Measurements from ENCODE around the gene RIPOR3. TPM values are rescaled to one million over a fixed set of nuclear protein-coding genes. Genes with fewer than 3 reads are reported as not detected.
"Not testable (repeated sequence)": the region's sequence is repeated elsewhere in the genome, so short reads cannot be mapped to it uniquely, and the experiment has no call there.

The RIPOR3 gene
- total RNA-seq, 1 experiment from 2014 or later = 0.58 TPM

GRCh38 chr20:50679753-50680104 lies 11.6 kb downstream of the RIPOR3 start:
- no peak for DNase-seq (ENCODE audit: low spot score)

DNA sequence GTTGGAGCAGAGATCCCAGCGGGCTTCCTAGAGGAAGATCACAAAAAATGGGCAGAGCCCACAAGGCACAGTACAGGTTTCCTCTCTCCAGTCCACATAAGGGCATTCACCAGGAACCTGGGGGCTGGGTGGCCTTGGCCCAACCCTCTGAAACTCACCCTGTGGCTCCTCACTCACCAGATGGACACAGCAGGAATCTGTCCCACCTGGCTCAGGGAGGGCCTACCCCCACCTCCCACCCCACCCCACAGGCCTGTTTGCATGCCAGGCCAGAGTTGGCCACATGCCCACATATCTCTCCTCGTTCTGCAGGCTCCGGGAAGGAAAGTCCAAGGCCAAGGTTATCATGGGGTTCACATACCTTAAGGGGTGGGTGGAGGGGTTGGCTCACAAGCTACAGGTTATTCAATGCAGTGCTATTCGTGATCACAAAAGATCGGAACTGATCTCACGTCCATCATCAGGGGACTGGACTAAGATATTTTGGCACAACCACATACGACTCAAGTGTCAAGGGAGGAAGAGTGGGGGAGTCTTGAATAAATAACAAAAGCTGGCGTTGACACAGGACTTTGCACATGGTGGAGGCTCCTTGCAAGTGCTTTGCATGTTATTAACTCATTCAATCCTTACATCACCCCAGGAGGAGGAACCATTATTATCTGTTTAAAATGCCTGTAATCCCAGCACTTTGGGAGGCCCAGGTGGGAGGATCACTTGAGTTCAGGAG lies 13.0 kb downstream of the RIPOR3 start:
- no peak for DNase-seq (ENCODE audit: low spot score)

DNA sequence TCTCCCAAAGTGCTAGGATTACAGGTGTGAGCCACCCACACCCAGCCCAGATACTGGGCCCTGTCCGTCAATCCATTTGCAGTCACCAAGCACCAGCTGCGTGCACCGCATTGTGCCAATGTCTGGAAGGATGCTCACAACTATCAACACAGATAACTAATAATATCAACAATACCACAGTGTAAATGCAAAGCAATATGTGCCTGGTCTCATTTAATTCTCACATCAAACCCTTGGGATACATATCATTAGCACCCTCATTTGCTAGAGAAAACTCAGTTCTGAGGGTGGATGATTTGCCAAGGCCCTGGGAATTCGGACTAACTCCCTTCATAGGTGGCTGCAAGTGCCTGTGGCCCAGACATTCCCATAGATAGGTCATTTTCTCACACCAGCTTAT lies 14.5 kb downstream of the RIPOR3 start:
- DNase-seq (ENCODE audit: low spot score) = no peak

GRCh38 chr20:50676377-50676731 lies 15.0 kb downstream of the RIPOR3 start:
- DNase-seq (ENCODE audit: low spot score) = not testable (repeated sequence)

DNA sequence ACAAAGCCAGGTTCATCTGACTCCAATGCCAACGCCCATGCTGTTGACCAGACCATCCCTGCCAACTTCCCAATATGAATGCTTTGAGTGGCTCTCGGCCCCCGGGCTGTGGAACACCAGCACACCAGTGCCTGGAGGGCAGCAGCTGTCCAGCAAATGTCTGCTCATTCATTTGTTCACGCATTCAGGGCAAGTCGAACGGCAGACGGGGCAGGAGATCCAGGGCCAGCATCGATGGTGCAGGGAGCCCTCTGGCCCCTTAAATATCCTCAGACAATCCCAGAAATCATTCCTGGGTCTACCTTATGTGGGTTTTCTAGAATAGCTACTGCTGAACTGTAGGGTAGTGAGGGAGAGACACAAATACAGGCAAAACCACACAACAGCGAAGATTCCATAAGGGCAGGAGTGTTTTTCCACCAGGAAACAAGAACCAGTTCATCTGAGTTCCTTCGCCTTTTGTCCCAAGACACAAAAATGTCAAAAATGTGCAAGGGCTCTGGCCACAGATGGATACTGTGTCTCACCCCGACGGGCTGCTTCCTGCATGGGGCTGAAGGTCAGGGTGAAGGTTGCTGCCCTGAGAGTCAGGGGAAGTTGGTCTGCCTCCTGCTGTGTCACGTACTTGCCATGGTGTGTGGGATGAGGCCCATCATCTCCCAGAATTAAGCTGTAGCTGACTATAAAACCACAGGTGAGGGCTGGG lies 15.5 kb downstream of the RIPOR3 start:
- no peak for DNase-seq (ENCODE audit: low spot score)

DNA sequence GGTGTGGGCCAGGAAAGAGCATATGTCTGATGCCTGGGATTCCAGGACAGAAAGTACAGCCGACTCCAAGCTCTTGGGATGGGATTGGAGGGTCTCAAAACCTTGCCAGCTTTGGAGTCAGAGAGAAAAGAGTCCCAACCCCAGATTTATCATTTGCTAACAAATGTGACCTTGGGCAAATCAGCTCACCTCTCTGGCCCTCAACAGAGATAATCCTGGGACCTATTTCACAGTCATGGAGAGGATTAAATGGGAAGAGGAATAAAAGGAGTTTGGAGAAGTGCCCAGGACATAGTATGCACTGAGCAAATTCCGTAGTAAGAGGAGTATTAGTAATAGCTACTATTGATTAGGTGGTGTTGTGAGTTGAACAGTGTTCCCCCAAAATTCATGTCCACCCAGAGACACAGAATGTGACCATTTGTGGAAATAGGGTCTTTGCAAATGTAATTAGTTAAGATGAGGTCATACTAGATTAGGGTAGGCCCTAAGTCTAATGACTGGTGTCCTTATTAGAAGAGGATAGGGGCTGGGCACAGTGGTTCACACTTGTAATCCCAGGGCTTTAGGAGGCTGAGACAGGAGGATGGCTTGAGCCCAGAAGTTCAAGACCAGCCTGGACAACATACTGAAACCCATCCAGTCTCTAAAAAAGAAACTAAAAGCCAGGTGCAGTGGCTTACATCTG lies 17.1 kb downstream of the RIPOR3 start:
- DNase-seq (ENCODE audit: low spot score) = no peak

DNA sequence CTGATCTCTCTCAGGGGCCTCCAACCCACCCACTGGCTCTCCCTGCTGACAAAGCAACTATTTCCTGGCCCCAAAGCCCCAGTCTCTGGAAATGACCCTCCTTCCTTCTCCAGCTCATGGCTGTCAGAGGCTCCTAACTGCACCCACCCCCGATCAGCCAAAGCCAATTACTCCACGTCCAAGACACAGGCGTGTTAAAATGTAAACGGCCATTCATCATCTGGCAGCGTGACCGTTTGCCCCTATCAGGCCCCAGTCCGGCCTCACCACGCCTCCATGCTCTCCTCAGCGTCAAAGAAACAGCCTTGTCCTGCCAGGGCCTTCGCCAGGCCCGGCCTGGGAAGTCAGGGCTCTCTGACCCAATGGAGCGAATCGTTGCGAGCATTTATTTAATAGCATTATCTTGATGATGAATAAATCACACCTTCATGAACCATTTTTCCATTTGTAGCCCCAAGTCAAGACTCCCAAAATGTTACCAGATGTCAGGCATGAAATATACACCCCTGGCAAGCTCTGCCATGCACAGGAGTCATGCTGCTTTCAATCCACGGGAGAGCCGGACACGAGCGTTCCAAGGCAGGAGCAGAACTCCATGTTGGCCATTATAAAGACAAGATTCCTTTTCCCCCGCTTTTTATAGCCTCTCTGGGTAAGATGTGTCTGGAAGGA lies 17.7 kb downstream of the RIPOR3 start:
- DNase-seq (ENCODE audit: low spot score) = no peak

DNA sequence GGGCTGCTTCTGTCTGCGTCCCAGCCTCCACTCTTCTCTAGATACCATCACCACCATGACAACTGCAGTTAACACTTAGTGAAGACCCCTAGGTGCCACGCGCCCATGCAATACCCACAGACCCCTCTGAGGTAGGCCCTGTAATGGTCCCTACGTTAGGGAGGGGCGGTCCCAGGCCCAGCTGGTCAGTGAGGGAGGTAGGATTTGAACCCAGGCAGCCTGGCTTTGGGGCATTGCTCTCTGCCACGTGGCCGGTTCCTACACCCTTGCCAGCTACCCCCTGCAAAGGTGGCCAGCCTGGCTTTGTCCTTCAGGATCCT lies 18.2 kb downstream of the RIPOR3 start:
- no peak for DNase-seq (ENCODE audit: low spot score)

- no peak for DNase-seq (ENCODE audit: low spot score)
Observed at GRCh38 chr20:50672400-50673145, 18.8 kb downstream of the RIPOR3 start.

DNA sequence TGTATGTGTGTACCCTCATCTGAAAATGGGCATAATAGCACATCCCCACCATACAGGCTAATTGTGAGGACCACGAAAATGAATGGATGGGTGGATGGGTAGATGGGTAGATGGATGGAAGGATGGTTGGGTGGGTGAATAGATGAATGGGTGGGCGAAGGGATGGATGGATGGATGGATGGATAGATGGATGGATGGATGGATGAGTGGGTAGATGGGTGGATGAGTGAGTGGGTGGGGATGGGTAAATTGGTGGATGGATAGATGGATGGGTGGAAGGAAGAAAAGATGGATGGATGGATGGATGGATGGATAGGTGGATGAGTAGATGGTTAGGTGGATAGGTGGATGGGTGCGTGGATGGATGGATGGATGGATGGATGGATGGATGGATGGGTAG lies 19.7 kb downstream of the RIPOR3 start:
- DNase-seq (ENCODE audit: low spot score) = no peak

GRCh38 chr20:50671010-50671409 lies 20.3 kb downstream of the RIPOR3 start:
- DNase-seq (ENCODE audit: low spot score) = not testable (repeated sequence)

- no peak for DNase-seq (ENCODE audit: low spot score)
Observed at GRCh38 chr20:50670126-50670862, 21.0 kb downstream of the RIPOR3 start.

DNA sequence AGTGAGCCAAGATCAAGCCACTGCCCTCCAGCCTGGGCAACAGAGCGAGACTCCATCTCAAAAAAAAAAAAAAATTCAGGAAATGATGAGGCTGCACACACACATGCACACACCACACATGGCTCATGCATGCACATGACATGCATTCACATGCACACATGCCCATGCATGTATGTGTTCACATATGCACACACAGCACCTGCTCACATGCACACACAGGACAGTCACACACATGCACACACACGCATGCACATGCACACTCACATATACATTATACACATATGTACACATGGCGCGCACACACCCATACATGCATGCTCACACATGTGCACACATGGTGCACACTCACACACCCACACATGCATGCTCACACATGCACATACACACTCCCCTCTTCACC lies 22.5 kb downstream of the RIPOR3 start:
- no peak for DNase-seq (ENCODE audit: low spot score)

- DNase-seq (ENCODE audit: low spot score) = no peak
Observed at GRCh38 chr20:50668326-50668725, 23.0 kb downstream of the RIPOR3 start.

GRCh38 chr20:50666709-50667298 lies 24.5 kb downstream of the RIPOR3 start:
- DNase-seq (ENCODE audit: low spot score) = no peak

GRCh38 chr20:50664254-50664653 lies 27.1 kb downstream of the RIPOR3 start:
- no peak for DNase-seq (ENCODE audit: low spot score)

GRCh38 chr20:50663095-50663821 lies 28.1 kb downstream of the RIPOR3 start:
- no peak for DNase-seq (ENCODE audit: low spot score)

- no peak for DNase-seq (ENCODE audit: low spot score)
Observed at GRCh38 chr20:50659975-50660670, 31.2 kb downstream of the RIPOR3 start.

GRCh38 chr20:50658804-50659380 lies 32.5 kb downstream of the RIPOR3 start:
- DNase-seq (ENCODE audit: low spot score) = no peak

Data from H4 (cell line).